Measurements from ENCODE around the gene ATRAID. TPM values are rescaled to one million over a fixed set of nuclear protein-coding genes. Genes with fewer than 3 reads are reported as not detected.
"Not testable (repeated sequence)": the region's sequence is repeated elsewhere in the genome, so short reads cannot be mapped to it uniquely, and the experiment has no call there.

ATRAID gene
- total RNA-seq, 1 experiment from 2014 or later: 108 TPM

DNA sequence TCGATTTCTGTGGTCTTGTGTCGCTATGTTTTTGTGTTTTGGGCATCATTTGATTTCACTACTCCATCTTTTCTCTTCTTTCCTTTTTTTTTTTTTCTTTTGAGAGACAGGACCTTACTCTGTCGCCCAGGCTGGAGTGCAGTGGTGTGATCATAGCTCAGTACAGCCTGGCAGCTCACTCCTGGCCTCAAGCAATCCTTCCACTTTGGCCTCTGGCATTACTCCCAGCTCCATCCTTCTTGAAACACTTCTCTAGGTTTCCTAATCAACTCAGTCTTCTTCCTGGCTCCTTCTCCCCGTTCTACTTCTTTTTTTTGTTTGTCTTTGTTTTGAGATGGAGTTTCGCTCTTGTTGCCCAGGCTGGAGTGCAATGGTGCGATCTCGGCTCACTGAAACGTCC lies 36.5 kb upstream of the ATRAID start:
- Histone ChIP-seq H3K9me3 (ENCODE audit: control insufficient read depth, low read depth, low read length) (no peaks in the 10 kb centered on the region), H3K4me2 (ENCODE audit: insufficient read depth, insufficient read length, low read length) (no peak overlapping the region), H4K5ac (ENCODE audit: insufficient read length, low read depth, low read length) (no peak overlapping the region), H3K14ac (ENCODE audit: insufficient read depth, low read length) (no peak overlapping the region), H2BK20ac (ENCODE audit: low read depth, low read length, poor library complexity, severe bottlenecking) (no peak overlapping the region), H2BK15ac (ENCODE audit: low read depth, low read length) (no peak overlapping the region), H3K18ac (ENCODE audit: insufficient read length, low read depth, low read length) (no peak overlapping the region), H3K4ac (ENCODE audit: low read depth, low read length) (no peak overlapping the region), H3K79me2 (ENCODE audit: insufficient read depth, low read length) (no peaks in the 10 kb centered on the region), H4K8ac (replicated peaks; ENCODE audit: insufficient read length, low read depth, low read length) (no peak overlapping the region), H2BK5ac (ENCODE audit: insufficient read length, low read length) (no peak overlapping the region), H2AFZ (ENCODE audit: low read length) (no peak overlapping the region), H3K79me1 (ENCODE audit: insufficient read depth, low read depth, low read length, poor library complexity, severe bottlenecking) (no peaks in the 10 kb centered on the region), H2BK12ac (ENCODE audit: insufficient read length, low read depth, low read length) (no peak overlapping the region), H3K27ac (ENCODE audit: insufficient read length, low read depth, low read length) (no peak overlapping the region), H2BK120ac (ENCODE audit: low read depth, low read length, poor library complexity, severe bottlenecking) (no peak overlapping the region), H4K20me1 (ENCODE audit: control insufficient read depth, insufficient read depth, insufficient read length) (no peaks in the 10 kb centered on the region), H3K23me2 (ENCODE audit: insufficient read length, low read depth, low read length, poor library complexity, severe bottlenecking) (no peaks in the 10 kb centered on the region), H3K23ac (ENCODE audit: insufficient read length, low read depth, low read length) (no peak overlapping the region), H3K9ac (ENCODE audit: extremely low read depth, insufficient read length, low read length) (no peak overlapping the region), H4K91ac (ENCODE audit: insufficient read length, low read depth, low read length) (no peak overlapping the region), H3K27me3 (ENCODE audit: insufficient read depth, low read length) (no peaks in the 10 kb centered on the region), H3K56ac (ENCODE audit: insufficient read length, low read depth, low read length) (no peak overlapping the region), H2AK5ac (ENCODE audit: insufficient read length, low read length) (no peak overlapping the region), H3K4me1 (ENCODE audit: insufficient read depth, low read length) (no peaks in the 10 kb centered on the region), H3T11ph (ENCODE audit: low read length) (no peak overlapping the region)
- H3K4me3 Mint-ChIP-seq: no peak overlapping the region
- H3K36me3 Mint-ChIP-seq (ENCODE audit: insufficient read depth in 1 of 3, low read depth in 3 of 3): no peaks in the 10 kb centered on the region
- H3K4me1 Mint-ChIP-seq: peaks cover 0 to 6% of the 10 kb centered on the region in 2 experiments; a peak in 2 of 4 replicates
- H3K27ac Mint-ChIP-seq: no peak overlapping the region
- WGBS (ENCODE audit: extremely low coverage, insufficient read length, low lambda C conversion rate): no CpG with 5 or more reads among the region's 8 CpGs
- no peaks in the 10 kb centered on the region for H3K9me3 Mint-ChIP-seq
- TF ChIP-seq CTCF (conservative IDR thresholded peaks at IDR 0.05): no peak
- peaks cover 15% of the 10 kb centered on the region for H3K27me3 Mint-ChIP-seq (ENCODE audit: low read depth)
- no peak for DNase-seq

- not testable (repeated sequence) for H2BK12ac ChIP-seq (ENCODE audit: insufficient read length, low read depth, low read length); H3K14ac ChIP-seq (ENCODE audit: insufficient read depth, low read length); H3K79me2 ChIP-seq (ENCODE audit: insufficient read depth, low read length); H4K91ac ChIP-seq (ENCODE audit: insufficient read length, low read depth, low read length); H3K79me1 ChIP-seq (ENCODE audit: insufficient read depth, low read depth, low read length, poor library complexity, severe bottlenecking); H2BK15ac ChIP-seq (ENCODE audit: low read depth, low read length); H3K4me1 Mint-ChIP-seq; H3K4ac ChIP-seq (ENCODE audit: low read depth, low read length); H3K23me2 ChIP-seq (ENCODE audit: insufficient read length, low read depth, low read length, poor library complexity, severe bottlenecking); H3K4me3 Mint-ChIP-seq; H3K27ac ChIP-seq (ENCODE audit: insufficient read length, low read depth, low read length); H3K4me2 ChIP-seq (ENCODE audit: insufficient read depth, insufficient read length, low read length); H3T11ph ChIP-seq (ENCODE audit: low read length); H4K20me1 ChIP-seq (ENCODE audit: control insufficient read depth, insufficient read depth, insufficient read length); H3K9me3 Mint-ChIP-seq; H4K8ac ChIP-seq (replicated peaks; ENCODE audit: insufficient read length, low read depth, low read length); H3K9me3 ChIP-seq (ENCODE audit: control insufficient read depth, low read depth, low read length); H3K27me3 ChIP-seq (ENCODE audit: insufficient read depth, low read length); H2AFZ ChIP-seq (ENCODE audit: low read length); H4K5ac ChIP-seq (ENCODE audit: insufficient read length, low read depth, low read length); H3K4me1 ChIP-seq (ENCODE audit: insufficient read depth, low read length); H2BK20ac ChIP-seq (ENCODE audit: low read depth, low read length, poor library complexity, severe bottlenecking); H3K18ac ChIP-seq (ENCODE audit: insufficient read length, low read depth, low read length); H2BK120ac ChIP-seq (ENCODE audit: low read depth, low read length, poor library complexity, severe bottlenecking); H3K56ac ChIP-seq (ENCODE audit: insufficient read length, low read depth, low read length); H2BK5ac ChIP-seq (ENCODE audit: insufficient read length, low read length); H3K9ac ChIP-seq (ENCODE audit: extremely low read depth, insufficient read length, low read length); H3K36me3 Mint-ChIP-seq (ENCODE audit: insufficient read depth in 1 of 3, low read depth in 3 of 3); H2AK5ac ChIP-seq (ENCODE audit: insufficient read length, low read length); H3K27ac Mint-ChIP-seq; DNase-seq; H3K23ac ChIP-seq (ENCODE audit: insufficient read length, low read depth, low read length)
- peaks cover 12% of the 10 kb centered on the region for H3K27me3 Mint-ChIP-seq (ENCODE audit: low read depth)
- WGBS (ENCODE audit: extremely low coverage, insufficient read length, low lambda C conversion rate): no CpG with 5 or more reads among the region's 4 CpGs
Observed at GRCh38 chr2:27175781-27176180, 36.1 kb upstream of the ATRAID start.
